ENCODE data around the gene CCDC92. TPM values are rescaled to one million over a fixed set of nuclear protein-coding genes. Genes with fewer than 3 reads are reported as not detected.

The CCDC92 gene
- total and polyA plus RNA-seq, 2 donors (not counting 3 experiments of a cell fraction or from before 2014, with no cell fraction given): 41.2 to 41.6 TPM

- ChIA-PET CTCF (interaction anchor here (0.8 to 2.1 kb wide), 2 partner anchors 11 to 13 kb away, joined by 4 to 7 read pairs; no protein-coding TSS in a partner anchor), POLR2A (no interaction called here)
- dilution Hi-C loops (cut with MboI; ENCODE audit: extremely low pct_ligation_motif_present, low sequenced_read_pairs) (no loop called here), intact Hi-C loops (cut with micrococcal nuclease) (no loop called here)
- Histone ChIP-seq H3K27me3 (ENCODE audit: control insufficient read depth in 2 of 2, insufficient read depth in 2 of 2, low read length in 2 of 2) (peaks cover 0 to 11% of the 10 kb centered on the region in 2 experiments), H3K27ac (ENCODE audit: insufficient read depth, low read depth, low read length) (no peak overlapping the region), H3K9me1 (replicated peaks; ENCODE audit: control insufficient read depth, extremely low read depth, insufficient read depth, low read length) (no peaks in the 10 kb centered on the region), H2AFZ (ENCODE audit: low read depth, low read length) (no peak overlapping the region), H3K79me2 (ENCODE audit: control insufficient read depth, insufficient read depth, low read length) (no peaks in the 10 kb centered on the region), H3K9ac (replicated peaks; ENCODE audit: extremely low read depth, insufficient read depth, low read length) (no peak overlapping the region), H3K4me2 (ENCODE audit: insufficient read depth, low read length) (no peak overlapping the region), H3K9me3 (replicated peaks; ENCODE audit: control insufficient read depth, insufficient read depth, low read length) (no peaks in the 10 kb centered on the region), H4K20me1 (replicated peaks; ENCODE audit: control insufficient read depth, extremely low read depth, insufficient read depth, low read length) (no peaks in the 10 kb centered on the region), H3K36me3 (ENCODE audit: control insufficient read depth in 2 of 2, extremely low read depth in 1 of 2, insufficient read depth in 2 of 2, low read length in 2 of 2) (no peaks in the 10 kb centered on the region), H3K4me1 (ENCODE audit: control insufficient read depth, extremely low read depth, insufficient read depth, low read length) (no peaks in the 10 kb centered on the region), H3K4me3 (replicated peaks in 1 of 3; ENCODE audit: insufficient read depth in 1 of 3, low read depth in 1 of 3, low read length in 3 of 3) (no peak overlapping the region)
- FAIRE-seq (no peak), DNase-seq (ENCODE audit: low read depth, low spot score) (no peak)
- TF ChIP-seq EZH2 (IDR thresholded peaks at IDR 0.05; ENCODE audit: borderline replicate concordance, low read depth, low read length, severe bottlenecking) (no peak), CTCF (IDR thresholded peaks at IDR 0.05; ENCODE audit: extremely low read depth in 1 of 2, insufficient read depth in 1 of 2, low read depth in 1 of 2, low read length in 2 of 2) (no peak), FOS (IDR thresholded peaks at IDR 0.05; ENCODE audit: borderline replicate concordance, insufficient read depth, low read length) (no peak), POLR2A (IDR thresholded peaks at IDR 0.05; ENCODE audit: low read depth, low read length) (no peak), JUN (IDR thresholded peaks at IDR 0.05; ENCODE audit: borderline replicate concordance, insufficient read depth, insufficient read length, low read depth) (no peak), MYC (IDR thresholded peaks at IDR 0.05; ENCODE audit: low read depth, low read length) (no peak), POLR2AphosphoS5 (IDR thresholded peaks at IDR 0.05; ENCODE audit: insufficient read depth, low read depth, low read length) (no peak), MAX (IDR thresholded peaks at IDR 0.05; ENCODE audit: insufficient read depth, insufficient read length) (no peak)
- BruUV-seq (replicated peaks): no TSS peak
Measured at GRCh38 chr12:123928274-123928865, 44.3 kb downstream of the CCDC92 start.
